Measurements from ENCODE around the gene GNAZ. TPM values are rescaled to one million over a fixed set of nuclear protein-coding genes. Genes with fewer than 3 reads are reported as not detected.
A peak's percentile ranks its signal among the peaks of the same experiment; 100 is the strongest.

GNAZ gene
- total and polyA plus RNA-seq, 2 donors from 2014 or later, result 3.7 to 5.7 TPM

DNA sequence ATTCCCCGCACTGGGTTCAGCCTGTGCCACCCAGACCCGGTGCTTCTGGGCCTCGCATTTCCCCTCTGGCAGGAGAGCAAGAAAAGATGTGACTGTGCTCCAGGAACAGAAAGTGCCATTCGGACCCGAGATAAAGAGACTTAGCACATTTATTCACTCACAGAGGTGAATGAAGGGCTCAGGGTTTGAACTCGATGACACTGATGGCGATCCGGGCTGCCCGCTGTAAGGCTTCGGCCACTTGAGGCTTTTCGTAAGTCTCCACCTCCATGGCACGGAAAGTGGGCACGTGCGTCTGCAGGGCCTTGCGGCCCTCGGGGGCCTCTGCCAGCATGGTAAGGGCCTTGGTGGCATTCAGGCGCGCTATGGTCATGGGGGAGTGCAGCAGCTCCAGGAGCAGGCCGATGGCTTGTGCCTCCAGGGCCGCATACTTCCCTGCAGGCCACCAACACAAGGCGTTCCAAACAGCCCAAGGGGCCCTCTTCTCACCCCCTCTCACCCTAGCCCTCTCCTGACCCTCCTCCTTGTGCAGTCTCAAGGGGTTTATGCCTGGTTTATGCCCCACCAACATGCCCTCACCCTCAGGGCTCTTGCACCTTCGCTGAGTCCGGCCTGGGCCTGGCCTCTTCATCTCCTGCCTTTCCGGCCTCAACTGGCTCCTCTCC lies 10.9 kb upstream of the GNAZ start:
- H3K4me3 ChIP-seq (ENCODE audit: low read length in 3 of 3), result no peak overlapping the region
- TF ChIP-seq, protein P1, sequence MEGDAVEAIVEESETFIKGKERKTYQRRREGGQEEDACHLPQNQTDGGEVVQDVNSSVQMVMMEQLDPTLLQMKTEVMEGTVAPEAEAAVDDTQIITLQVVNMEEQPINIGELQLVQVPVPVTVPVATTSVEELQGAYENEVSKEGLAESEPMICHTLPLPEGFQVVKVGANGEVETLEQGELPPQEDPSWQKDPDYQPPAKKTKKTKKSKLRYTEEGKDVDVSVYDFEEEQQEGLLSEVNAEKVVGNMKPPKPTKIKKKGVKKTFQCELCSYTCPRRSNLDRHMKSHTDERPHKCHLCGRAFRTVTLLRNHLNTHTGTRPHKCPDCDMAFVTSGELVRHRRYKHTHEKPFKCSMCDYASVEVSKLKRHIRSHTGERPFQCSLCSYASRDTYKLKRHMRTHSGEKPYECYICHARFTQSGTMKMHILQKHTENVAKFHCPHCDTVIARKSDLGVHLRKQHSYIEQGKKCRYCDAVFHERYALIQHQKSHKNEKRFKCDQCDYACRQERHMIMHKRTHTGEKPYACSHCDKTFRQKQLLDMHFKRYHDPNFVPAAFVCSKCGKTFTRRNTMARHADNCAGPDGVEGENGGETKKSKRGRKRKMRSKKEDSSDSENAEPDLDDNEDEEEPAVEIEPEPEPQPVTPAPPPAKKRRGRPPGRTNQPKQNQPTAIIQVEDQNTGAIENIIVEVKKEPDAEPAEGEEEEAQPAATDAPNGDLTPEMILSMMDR (IDR thresholded peaks at IDR 0.05; ENCODE audit: borderline replicate concordance, extremely low read depth, insufficient read depth), result no peak
- no peak overlapping the region for H3K27ac ChIP-seq (ENCODE audit: low read depth in 2 of 2, low read length in 2 of 2)
- no peak overlapping the region for H3K9ac ChIP-seq (ENCODE audit: low read length in 3 of 3)
- no peaks in the 10 kb centered on the region for H3K27me3 ChIP-seq (ENCODE audit: control insufficient read depth, insufficient read depth, low read length)
- H3K9me3 ChIP-seq (ENCODE audit: control insufficient read depth in 2 of 3, insufficient read depth in 1 of 3, low read length in 3 of 3), result peaks cover 0 to 12% (median 6%) of the 10 kb centered on the region in 3 donors
- no peaks in the 10 kb centered on the region for H3K4me1 ChIP-seq (ENCODE audit: control insufficient read depth in 2 of 3, insufficient read depth in 2 of 3, low read depth in 1 of 3, low read length in 3 of 3)
- FAIRE-seq, result no peak
- peak in 3 of 5 donors; percentile 6 to 44 (median 18) for DNase-seq
- H3K36me3 ChIP-seq (ENCODE audit: control insufficient read depth in 2 of 3, insufficient read depth in 3 of 3, low read length in 3 of 3), result no peaks in the 10 kb centered on the region
- intact Hi-C loops (cut with DNase I), result no loop called here

DNA sequence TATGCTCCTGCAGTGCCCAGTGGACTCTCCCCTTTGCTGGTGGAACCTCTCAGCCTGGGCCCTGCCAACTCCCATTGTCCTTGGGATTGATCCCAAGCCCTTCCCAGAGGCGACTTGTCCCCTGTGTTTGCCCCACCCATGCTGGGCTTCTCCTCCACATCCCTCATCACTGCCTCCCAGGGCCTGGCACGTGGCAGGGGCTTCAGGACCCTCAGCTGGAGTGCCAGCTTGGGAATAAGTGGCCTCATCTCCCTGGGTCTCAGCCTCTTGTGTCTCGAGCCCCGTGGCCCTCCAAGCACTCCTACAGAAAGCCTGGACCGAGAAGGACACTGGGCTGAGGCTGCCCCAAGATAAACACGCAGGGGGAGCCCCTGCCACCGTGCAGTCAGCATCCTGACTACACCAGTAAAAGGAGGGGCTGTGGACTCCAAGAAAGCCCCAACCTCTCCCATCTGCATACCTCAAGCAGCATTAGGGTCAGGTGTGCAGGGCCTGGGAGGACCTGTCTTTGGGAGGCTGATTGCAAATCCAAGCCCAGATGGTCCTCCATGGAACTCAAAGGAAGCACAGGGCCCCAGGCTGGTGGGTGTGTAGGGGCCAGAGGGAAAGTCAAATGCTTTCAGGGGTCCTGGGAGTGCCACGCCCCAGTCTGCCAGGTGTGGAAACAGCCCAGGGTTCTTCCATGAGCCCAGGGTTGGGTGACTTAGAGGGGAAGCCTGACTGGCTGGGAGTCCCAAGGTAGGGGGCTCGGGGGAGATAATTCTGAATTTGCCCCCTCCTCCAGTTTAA lies 9.5 kb upstream of the GNAZ start:
- Histone ChIP-seq H3K27ac (ENCODE audit: low read depth in 2 of 2, low read length in 2 of 2) (no peak overlapping the region), H3K27me3 (ENCODE audit: control insufficient read depth, insufficient read depth, low read length) (no peaks in the 10 kb centered on the region), H3K9ac (ENCODE audit: low read length in 3 of 3) (no peak overlapping the region), H3K9me3 (ENCODE audit: control insufficient read depth in 2 of 3, insufficient read depth in 1 of 3, low read length in 3 of 3) (peaks cover 0 to 10% (median 3%) of the 10 kb centered on the region in 3 donors), H3K4me3 (ENCODE audit: low read length in 3 of 3) (no peak overlapping the region), H3K4me1 (ENCODE audit: control insufficient read depth in 2 of 3, insufficient read depth in 2 of 3, low read depth in 1 of 3, low read length in 3 of 3) (no peaks in the 10 kb centered on the region), H3K36me3 (ENCODE audit: control insufficient read depth in 2 of 3, insufficient read depth in 3 of 3, low read length in 3 of 3) (no peaks in the 10 kb centered on the region)
- no peak for FAIRE-seq
- peak in 3 of 5 donors; percentile 7 to 48 (median 19) for DNase-seq
- TF ChIP-seq, protein P1 (IDR thresholded peaks at IDR 0.05; ENCODE audit: borderline replicate concordance, extremely low read depth, insufficient read depth), result no peak
- intact Hi-C loops (cut with DNase I), result no loop called here

DNA sequence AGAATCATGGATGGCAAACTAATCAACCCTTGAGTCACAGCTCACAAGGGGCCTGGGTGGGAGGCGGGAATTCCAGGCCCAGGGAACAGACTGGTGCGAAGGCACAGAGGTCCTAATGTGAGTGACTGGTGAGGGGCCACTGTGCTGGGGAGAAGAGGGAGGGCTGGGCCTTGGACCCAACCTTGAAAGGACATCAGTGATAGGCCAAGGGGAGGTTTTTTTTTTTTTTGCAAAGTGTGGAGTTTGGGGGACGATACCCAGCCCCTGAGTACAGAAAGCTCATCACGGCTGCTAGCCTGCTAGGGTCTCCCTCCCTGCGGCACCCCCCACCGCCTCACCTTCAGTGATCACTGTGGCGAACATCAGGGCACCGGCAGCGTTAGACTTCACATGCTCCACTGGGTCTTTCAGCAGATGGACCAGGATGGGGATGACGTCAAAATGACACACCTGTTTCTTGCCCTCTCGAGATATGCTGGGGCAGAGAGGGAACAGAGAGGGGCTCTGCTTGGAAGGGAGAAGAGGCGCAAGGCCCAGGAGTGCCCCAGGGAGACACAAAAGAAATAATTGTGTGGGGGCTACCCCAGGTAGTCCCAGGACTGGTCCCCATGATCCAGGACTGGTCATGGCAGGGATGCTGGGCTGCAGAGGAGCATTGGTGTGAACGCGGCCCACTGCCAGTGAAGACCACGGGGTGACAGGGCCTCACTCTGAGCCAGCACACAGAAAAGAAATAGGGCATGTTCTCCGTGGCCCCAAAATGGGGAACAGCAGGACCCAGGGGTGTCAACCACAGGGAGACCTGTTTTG lies 8.6 kb upstream of the GNAZ start:
- Histone ChIP-seq H3K4me3 (ENCODE audit: low read length in 3 of 3) (no peak overlapping the region), H3K9ac (ENCODE audit: low read length in 3 of 3) (no peak overlapping the region), H3K36me3 (ENCODE audit: control insufficient read depth in 2 of 3, insufficient read depth in 3 of 3, low read length in 3 of 3) (no peaks in the 10 kb centered on the region), H3K9me3 (ENCODE audit: control insufficient read depth in 2 of 3, insufficient read depth in 1 of 3, low read length in 3 of 3) (peaks cover 0 to 6% (median under 1%) of the 10 kb centered on the region in 3 donors), H3K27ac (ENCODE audit: low read depth in 2 of 2, low read length in 2 of 2) (no peak overlapping the region), H3K4me1 (ENCODE audit: control insufficient read depth in 2 of 3, insufficient read depth in 2 of 3, low read depth in 1 of 3, low read length in 3 of 3) (no peaks in the 10 kb centered on the region), H3K27me3 (ENCODE audit: control insufficient read depth, insufficient read depth, low read length) (no peaks in the 10 kb centered on the region)
- TF ChIP-seq, protein P1 (IDR thresholded peaks at IDR 0.05; ENCODE audit: borderline replicate concordance, extremely low read depth, insufficient read depth), result no peak
- peak in 3 of 5 donors; percentile 5 to 41 (median 14) for DNase-seq
- intact Hi-C loops (cut with DNase I), result no loop called here
- no peak for FAIRE-seq
